Hepatocyte (in vitro differentiated cells): ENCODE measurements around the gene CBR3.

Experiments used
- CTCF ChIP-seq: fragments of 200-600 bp; sonication (generic); IDR thresholded peaks from 2 replicates; pipeline ENCODE4 v1.5.1; 2016; ENCODE audit warnings: antibody characterized with exemption, mild to moderate bottlenecking; ENCODE audit not compliant: poor library complexity
- EZH2phosphoT487 ChIP-seq: fragments of 200-600 bp; sonication (generic); IDR thresholded peaks from one replicate; pipeline ENCODE4 v1.6.1; 2018; ENCODE audit warnings: antibody characterized with exemption, mild to moderate bottlenecking, low read depth, moderate library complexity; ENCODE audit not compliant: unreplicated experiment, severe bottlenecking

- no peak for TF ChIP-seq CTCF
- TF ChIP-seq EZH2phosphoT487: no peak
These were observed 14.0 kb downstream of the CBR3 start for GRCh38 chr21:36148886-36149285.
